HG03175 (cell line): ENCODE results near the gene FSD2.
"Not testable (repeated sequence)": the region's sequence is repeated elsewhere in the genome, so short reads cannot be mapped to it uniquely, and the experiment has no call there.

Source experiments
- ATAC-seq: cut with Tn5 transposase; IDR thresholded peaks from one replicate; pipeline ENCODE4 v1.9.1; 2021; ENCODE audit warnings: mild to moderate bottlenecking, moderate library complexity; ENCODE audit not compliant: unreplicated experiment

The FSD2 gene

GRCh38 chr15:82748315-82748714 lies 57.6 kb downstream of the FSD2 start:
- ATAC-seq: no peak

GRCh38 chr15:82743810-82744209 lies 62.1 kb downstream of the FSD2 start:
- no peak for ATAC-seq

- no peak for ATAC-seq
These were observed 63.7 kb downstream of the FSD2 start for GRCh38 chr15:82742134-82742533.

GRCh38 chr15:82739086-82739485 lies 66.8 kb downstream of the FSD2 start:
- no peak for ATAC-seq

- ATAC-seq: no peak
These were observed 67.9 kb downstream of the FSD2 start for GRCh38 chr15:82737975-82738374.

- no peak for ATAC-seq
These were observed 74.3 kb downstream of the FSD2 start for GRCh38 chr15:82731527-82731926.

GRCh38 chr15:82730022-82730530 lies 75.8 kb downstream of the FSD2 start:
- no peak for ATAC-seq

GRCh38 chr15:82726816-82727215 lies 79.1 kb downstream of the FSD2 start:
- ATAC-seq: no peak

- ATAC-seq: no peak
These were observed 90.9 kb downstream of the FSD2 start for GRCh38 chr15:82715003-82715402.

- no peak for ATAC-seq
These were observed 91.9 kb downstream of the FSD2 start for GRCh38 chr15:82714016-82714415.

GRCh38 chr15:82712036-82712435 lies 93.8 kb downstream of the FSD2 start:
- no peak for ATAC-seq

- no peak for ATAC-seq
These were observed 94.9 kb downstream of the FSD2 start for GRCh38 chr15:82710926-82711490.

GRCh38 chr15:82710208-82710555 lies 95.7 kb downstream of the FSD2 start:
- no peak for ATAC-seq

GRCh38 chr15:82709421-82710207 lies 96.3 kb downstream of the FSD2 start, which contains the start of gene AP3B2:
Gene AP3B2 (minus strand): TSS chr15:82709875. CDS start chr15:82709706, 169 bp downstream.
- ATAC-seq: peak; percentile 91

- no peak for ATAC-seq
These were observed 96.8 kb downstream of the FSD2 start for GRCh38 chr15:82709081-82709420.

GRCh38 chr15:82705856-82706255 lies 100.0 kb downstream of the FSD2 start:
- not testable (repeated sequence) for ATAC-seq
